Astrocyte (in vitro differentiated cells and primary cell): Measurements from ENCODE around the gene STOM. TPM values are rescaled to one million over a fixed set of nuclear protein-coding genes. Genes with fewer than 3 reads are reported as not detected.

ENCODE experiments used
- DNase-seq: peaks from one replicate; pipeline ENCODE4 v3.0.0-alpha.2; 2010; ENCODE audit warnings: low read depth
- FAIRE-seq: peaks from 2 replicates; lab custom pipeline; 2011; peaks lifted over from hg19 to GRCh38; lab: Jason Lieb, UNC
- H2AFZ ChIP-seq: 2 replicates; pipeline ENCODE4 v1.6.0; 2012; ENCODE audit warnings: low read depth, low read length, inconsistent platforms
- H3K27ac ChIP-seq: 2 replicates; pipeline ENCODE4 v1.5.1; 2011; ENCODE audit warnings: low read depth, low read length, inconsistent platforms
- H3K27me3 ChIP-seq: 2 replicates; pipeline ENCODE4 v1.6.0; 2011; ENCODE audit warnings: low read length, inconsistent platforms; ENCODE audit not compliant: insufficient read depth
- H3K36me3 ChIP-seq: 2 replicates; pipeline ENCODE4 v1.5.1; 2011; ENCODE audit warnings: low read length, inconsistent platforms; ENCODE audit not compliant: insufficient read depth
- H3K4me1 ChIP-seq: 2 replicates; pipeline ENCODE4 v1.5.1; 2011; ENCODE audit warnings: low read length, inconsistent platforms; ENCODE audit not compliant: insufficient read depth
- H3K4me2 ChIP-seq: 2 replicates; pipeline ENCODE4 v1.6.0; 2012; ENCODE audit warnings: low read length, inconsistent platforms
- H3K4me3 ChIP-seq: 2 replicates; pipeline ENCODE4 v1.5.1; 2011; ENCODE audit warnings: low read depth, mild to moderate bottlenecking, low read length, inconsistent platforms; ENCODE audit not compliant: insufficient read depth
- H3K79me2 ChIP-seq: 2 replicates; pipeline ENCODE4 v1.6.0; 2012; ENCODE audit warnings: mild to moderate bottlenecking, low read length, inconsistent platforms; ENCODE audit not compliant: insufficient read depth
- H3K9ac ChIP-seq: 2 replicates; pipeline ENCODE4 v1.6.0; 2012; ENCODE audit warnings: mild to moderate bottlenecking, low read length, inconsistent platforms
- H3K9me3 ChIP-seq: 2 replicates; pipeline ENCODE4 v1.5.1; 2012; ENCODE audit warnings: low read depth, mild to moderate bottlenecking, low read length, inconsistent platforms; ENCODE audit not compliant: insufficient read depth
- H4K20me1 ChIP-seq: 2 replicates; pipeline ENCODE4 v1.6.0; 2012; ENCODE audit warnings: low read length, inconsistent platforms; ENCODE audit not compliant: insufficient read depth
- H3K27ac Mint-ChIP-seq: one replicate; pipeline ENCODE4 v1.8.0; 2021; ENCODE audit warnings: mild to moderate bottlenecking, mixed read lengths; ENCODE audit not compliant: unreplicated experiment
- H3K27me3 Mint-ChIP-seq: one replicate; pipeline ENCODE4 v1.8.0; 2021; ENCODE audit warnings: low read depth, mixed read lengths; ENCODE audit not compliant: unreplicated experiment
- H3K36me3 Mint-ChIP-seq: one replicate; pipeline ENCODE4 v1.8.0; 2021; ENCODE audit warnings: low read depth, mixed read lengths; ENCODE audit not compliant: unreplicated experiment
- H3K4me1 Mint-ChIP-seq: one replicate; pipeline ENCODE4 v1.8.0; 2021; ENCODE audit warnings: low read depth, mixed read lengths; ENCODE audit not compliant: unreplicated experiment
- H3K4me3 Mint-ChIP-seq: one replicate; pipeline ENCODE4 v1.8.0; 2021; ENCODE audit warnings: mild to moderate bottlenecking, moderate library complexity, mixed read lengths; ENCODE audit not compliant: unreplicated experiment
- H3K9me3 Mint-ChIP-seq: one replicate; pipeline ENCODE4 v1.8.0; 2021; ENCODE audit warnings: mild to moderate bottlenecking, mixed read lengths; ENCODE audit not compliant: unreplicated experiment
- EZH2 ChIP-seq: IDR thresholded peaks from 2 replicates; pipeline ENCODE4 v1.6.1; 2012; ENCODE audit warnings: mild to moderate bottlenecking, low read length, inconsistent platforms; ENCODE audit not compliant: insufficient read depth
- total RNA-seq: library from RNA; stranded (reverse); gene quantifications from 2 replicates; pipeline ENCODE4 v1.2.1, GENCODE V29; 2021
- TF ChIP-seq, protein P1 (sequence below): IDR thresholded peaks from 2 replicates; pipeline ENCODE4 v1.5.1; 2011; ENCODE audit warnings: low read depth, mild to moderate bottlenecking, inconsistent platforms, low read length, moderate library complexity; ENCODE audit not compliant: insufficient read depth

Gene STOM
- total RNA-seq, 1 donor from 2014 or later = 8.7 TPM

DNA sequence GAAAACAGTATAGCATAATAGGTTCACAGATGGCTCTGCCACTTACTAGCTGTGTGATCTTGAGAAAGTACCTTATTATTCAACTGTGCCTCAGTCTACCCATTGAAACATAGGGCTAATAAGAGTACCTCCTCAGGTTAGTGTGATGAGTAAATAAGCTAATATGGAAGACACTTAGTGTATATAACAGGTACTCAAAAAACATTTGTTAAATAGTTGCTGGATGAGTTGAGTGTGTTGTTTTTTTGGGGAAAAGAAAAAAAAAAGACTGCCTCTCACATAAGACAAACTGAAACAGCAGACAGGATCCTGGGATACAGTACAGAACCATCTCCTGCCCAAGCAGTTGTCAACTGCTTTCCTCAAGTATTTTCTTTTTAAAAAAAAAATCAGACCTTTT, 5.2 kb downstream of the STOM start:
- H2AFZ ChIP-seq = no peak overlapping the region
- no peak overlapping the region for H3K9ac ChIP-seq
- H3K36me3 ChIP-seq = no peaks in the 10 kb centered on the region
- H3K4me2 ChIP-seq = no peak overlapping the region
- no peak overlapping the region for H3K4me3 ChIP-seq
- no peaks in the 10 kb centered on the region for H4K20me1 ChIP-seq
- H3K79me2 ChIP-seq = peaks cover 14% of the 10 kb centered on the region
- DNase-seq = no peak
- H3K27ac Mint-ChIP-seq = no peak overlapping the region
- H3K9me3 Mint-ChIP-seq = no peaks in the 10 kb centered on the region
- H3K36me3 Mint-ChIP-seq = no peaks in the 10 kb centered on the region
- peaks cover 24% of the 10 kb centered on the region for H3K4me1 Mint-ChIP-seq
- H3K27ac ChIP-seq = no peak overlapping the region
- no peak for TF ChIP-seq EZH2
- TF ChIP-seq, protein P1, sequence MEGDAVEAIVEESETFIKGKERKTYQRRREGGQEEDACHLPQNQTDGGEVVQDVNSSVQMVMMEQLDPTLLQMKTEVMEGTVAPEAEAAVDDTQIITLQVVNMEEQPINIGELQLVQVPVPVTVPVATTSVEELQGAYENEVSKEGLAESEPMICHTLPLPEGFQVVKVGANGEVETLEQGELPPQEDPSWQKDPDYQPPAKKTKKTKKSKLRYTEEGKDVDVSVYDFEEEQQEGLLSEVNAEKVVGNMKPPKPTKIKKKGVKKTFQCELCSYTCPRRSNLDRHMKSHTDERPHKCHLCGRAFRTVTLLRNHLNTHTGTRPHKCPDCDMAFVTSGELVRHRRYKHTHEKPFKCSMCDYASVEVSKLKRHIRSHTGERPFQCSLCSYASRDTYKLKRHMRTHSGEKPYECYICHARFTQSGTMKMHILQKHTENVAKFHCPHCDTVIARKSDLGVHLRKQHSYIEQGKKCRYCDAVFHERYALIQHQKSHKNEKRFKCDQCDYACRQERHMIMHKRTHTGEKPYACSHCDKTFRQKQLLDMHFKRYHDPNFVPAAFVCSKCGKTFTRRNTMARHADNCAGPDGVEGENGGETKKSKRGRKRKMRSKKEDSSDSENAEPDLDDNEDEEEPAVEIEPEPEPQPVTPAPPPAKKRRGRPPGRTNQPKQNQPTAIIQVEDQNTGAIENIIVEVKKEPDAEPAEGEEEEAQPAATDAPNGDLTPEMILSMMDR = no peak
- H3K4me1 ChIP-seq = peaks cover 27% of the 10 kb centered on the region
- H3K9me3 ChIP-seq = no peaks in the 10 kb centered on the region
- H3K27me3 Mint-ChIP-seq = no peaks in the 10 kb centered on the region
- no peaks in the 10 kb centered on the region for H3K27me3 ChIP-seq
- FAIRE-seq = no peak
- no peak overlapping the region for H3K4me3 Mint-ChIP-seq

DNA sequence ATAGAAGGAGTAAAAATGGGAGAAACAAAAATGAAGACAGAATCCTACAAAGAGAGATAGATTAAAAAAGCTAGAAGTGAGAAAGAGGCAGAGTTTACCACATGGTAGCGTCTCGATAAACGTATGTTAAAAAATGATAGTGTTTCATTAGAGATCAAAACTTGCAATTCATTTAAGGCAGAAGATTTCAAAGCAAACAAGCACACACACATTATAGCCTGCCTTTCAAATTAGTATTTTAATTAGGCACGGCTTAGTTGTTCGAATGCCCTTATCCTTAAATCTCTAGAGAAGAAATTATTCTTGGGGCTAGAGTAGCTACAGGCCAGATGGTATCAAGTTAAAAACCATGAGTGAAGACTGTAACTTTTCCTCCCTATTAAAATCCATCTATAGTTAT, 6.0 kb downstream of the STOM start:
- no peak overlapping the region for H3K27ac Mint-ChIP-seq
- FAIRE-seq = no peak
- H3K27ac ChIP-seq = no peak overlapping the region

DNA sequence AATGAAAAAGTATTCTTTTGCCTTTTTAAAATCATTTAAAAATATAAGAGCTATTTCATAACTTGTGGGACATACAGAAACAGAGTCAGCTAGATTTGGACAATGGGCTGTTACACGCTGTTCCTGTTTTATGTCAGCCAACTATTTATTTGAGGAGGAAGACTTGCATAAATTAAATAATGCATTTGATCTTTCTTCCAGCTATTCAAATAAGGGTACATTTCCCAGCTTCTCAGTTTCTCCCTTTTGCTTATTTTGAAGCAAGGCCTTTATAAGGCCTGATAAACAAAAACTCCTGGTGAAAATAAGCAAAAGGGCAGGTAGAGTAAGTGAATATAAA, 6.5 kb downstream of the STOM start:
- no peaks in the 10 kb centered on the region for H3K9me3 ChIP-seq
- H3K27me3 Mint-ChIP-seq = no peaks in the 10 kb centered on the region
- no peak overlapping the region for H3K4me3 ChIP-seq
- no peaks in the 10 kb centered on the region for H3K36me3 ChIP-seq
- no peak overlapping the region for H3K27ac ChIP-seq
- no peak overlapping the region for H2AFZ ChIP-seq
- no peaks in the 10 kb centered on the region for H3K9me3 Mint-ChIP-seq
- H4K20me1 ChIP-seq = no peaks in the 10 kb centered on the region
- no peak for DNase-seq
- no peaks in the 10 kb centered on the region for H3K27me3 ChIP-seq
- H3K4me1 ChIP-seq = peaks cover 20% of the 10 kb centered on the region
- no peak overlapping the region for H3K4me2 ChIP-seq
- H3K79me2 ChIP-seq = peaks cover 14% of the 10 kb centered on the region
- peaks cover 35% of the 10 kb centered on the region for H3K4me1 Mint-ChIP-seq
- TF ChIP-seq, protein P1 = no peak
- TF ChIP-seq EZH2 = no peak
- no peak for FAIRE-seq
- H3K4me3 Mint-ChIP-seq = no peak overlapping the region
- no peaks in the 10 kb centered on the region for H3K36me3 Mint-ChIP-seq
- H3K27ac Mint-ChIP-seq = no peak overlapping the region
- no peak overlapping the region for H3K9ac ChIP-seq

More for the DNA sequence above, 6.0 kb downstream of the STOM start:
- no peaks in the 10 kb centered on the region for H3K9me3 ChIP-seq
- no peaks in the 10 kb centered on the region for H3K9me3 Mint-ChIP-seq
- no peaks in the 10 kb centered on the region for H4K20me1 ChIP-seq
- peaks cover 31% of the 10 kb centered on the region for H3K4me1 Mint-ChIP-seq
- DNase-seq = no peak
- no peaks in the 10 kb centered on the region for H3K27me3 ChIP-seq
- H3K36me3 ChIP-seq = no peaks in the 10 kb centered on the region
- H3K27me3 Mint-ChIP-seq = no peaks in the 10 kb centered on the region
- H3K79me2 ChIP-seq = peaks cover 13% of the 10 kb centered on the region
- TF ChIP-seq, protein P1 = no peak
- TF ChIP-seq EZH2 = no peak
- H3K4me3 Mint-ChIP-seq = no peak overlapping the region
- H3K4me1 ChIP-seq = peaks cover 23% of the 10 kb centered on the region
- no peak overlapping the region for H2AFZ ChIP-seq
- no peak overlapping the region for H3K4me3 ChIP-seq
- no peak overlapping the region for H3K9ac ChIP-seq
- no peaks in the 10 kb centered on the region for H3K36me3 Mint-ChIP-seq
- H3K4me2 ChIP-seq = no peak overlapping the region
